Tibial nerve (tissue), 4 donors: Measurements from ENCODE around the gene CAMTA1.

Experiments used
- EP300 ChIP-seq, 2 donors: sonication (generic); formaldehyde crosslinking; IDR thresholded peaks; one replicate each; pipeline ENCODE4 v1.6.1; 2017; ENCODE audit warnings: antibody characterized with exemption in 2 of 2, mild to moderate bottlenecking in 1 of 2
- TF ChIP-seq, protein P1 (sequence below), 5 experiments: fragments of 200-600 bp in 3 of 5; fragments of 450-650 bp in 2 of 5; sonication (generic) in 3 of 5; IDR thresholded peaks; one replicate each; pipeline ENCODE4 v1.5.1; 2016 to 2019; ENCODE audit warnings: antibody characterized with exemption in 5 of 5, mild to moderate bottlenecking in 3 of 5, moderate library complexity in 2 of 5

- no peak for TF ChIP-seq EP300 (IDR thresholded peaks at IDR 0.05)
- TF ChIP-seq, protein P1, sequence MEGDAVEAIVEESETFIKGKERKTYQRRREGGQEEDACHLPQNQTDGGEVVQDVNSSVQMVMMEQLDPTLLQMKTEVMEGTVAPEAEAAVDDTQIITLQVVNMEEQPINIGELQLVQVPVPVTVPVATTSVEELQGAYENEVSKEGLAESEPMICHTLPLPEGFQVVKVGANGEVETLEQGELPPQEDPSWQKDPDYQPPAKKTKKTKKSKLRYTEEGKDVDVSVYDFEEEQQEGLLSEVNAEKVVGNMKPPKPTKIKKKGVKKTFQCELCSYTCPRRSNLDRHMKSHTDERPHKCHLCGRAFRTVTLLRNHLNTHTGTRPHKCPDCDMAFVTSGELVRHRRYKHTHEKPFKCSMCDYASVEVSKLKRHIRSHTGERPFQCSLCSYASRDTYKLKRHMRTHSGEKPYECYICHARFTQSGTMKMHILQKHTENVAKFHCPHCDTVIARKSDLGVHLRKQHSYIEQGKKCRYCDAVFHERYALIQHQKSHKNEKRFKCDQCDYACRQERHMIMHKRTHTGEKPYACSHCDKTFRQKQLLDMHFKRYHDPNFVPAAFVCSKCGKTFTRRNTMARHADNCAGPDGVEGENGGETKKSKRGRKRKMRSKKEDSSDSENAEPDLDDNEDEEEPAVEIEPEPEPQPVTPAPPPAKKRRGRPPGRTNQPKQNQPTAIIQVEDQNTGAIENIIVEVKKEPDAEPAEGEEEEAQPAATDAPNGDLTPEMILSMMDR (IDR thresholded peaks at IDR 0.05): no peak
These were observed 528.6 kb downstream of the CAMTA1 start for GRCh38 chr1:7313826-7314225.
